CD4-positive, alpha-beta T cell treated with Interleukin-10 for 1 hour (primary cell): ENCODE results near the gene HBB.

Source experiments
- DNase-seq: peaks from one replicate; pipeline ENCODE4 v3.0.0-alpha.2; 2020

Gene HBB

DNA sequence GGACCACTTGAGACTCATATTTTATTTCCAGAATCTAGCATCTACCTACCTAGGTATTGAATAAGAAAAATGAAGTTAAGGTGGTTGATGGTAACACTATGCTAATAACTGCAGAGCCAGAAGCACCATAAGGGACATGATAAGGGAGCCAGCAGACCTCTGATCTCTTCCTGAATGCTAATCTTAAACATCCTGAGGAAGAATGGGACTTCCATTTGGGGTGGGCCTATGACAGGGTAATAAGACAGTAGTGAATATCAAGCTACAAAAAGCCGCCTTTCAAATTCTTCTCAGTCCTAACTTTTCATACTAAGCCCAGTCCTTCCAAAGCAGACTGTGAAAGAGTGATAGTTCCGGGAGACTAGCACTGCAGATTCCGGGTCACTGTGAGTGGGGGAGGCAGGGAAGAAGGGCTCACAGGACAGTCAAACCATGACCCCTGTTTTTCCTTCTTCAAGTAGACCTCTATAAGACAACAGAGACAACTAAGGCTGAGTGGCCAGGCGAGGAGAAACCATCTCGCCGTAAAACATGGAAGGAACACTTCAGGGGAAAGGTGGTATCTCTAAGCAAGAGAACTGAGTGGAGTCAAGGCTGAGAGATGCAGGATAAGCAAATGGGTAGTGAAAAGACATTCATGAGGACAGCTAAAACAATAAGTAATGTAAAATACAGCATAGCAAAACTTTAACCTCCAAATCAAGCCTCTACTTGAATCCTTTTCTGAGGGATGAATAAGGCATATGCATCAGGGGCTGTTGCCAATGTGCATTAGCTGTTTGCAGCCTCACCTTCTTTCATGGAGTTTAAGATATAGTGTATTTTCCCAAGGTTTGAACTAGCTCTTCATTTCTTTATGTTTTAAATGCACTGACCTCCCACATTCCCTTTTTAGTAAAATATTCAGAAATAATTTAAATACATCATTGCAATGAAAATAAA lies 2.1 kb downstream of the HBB start:
- no peak for DNase-seq

DNA sequence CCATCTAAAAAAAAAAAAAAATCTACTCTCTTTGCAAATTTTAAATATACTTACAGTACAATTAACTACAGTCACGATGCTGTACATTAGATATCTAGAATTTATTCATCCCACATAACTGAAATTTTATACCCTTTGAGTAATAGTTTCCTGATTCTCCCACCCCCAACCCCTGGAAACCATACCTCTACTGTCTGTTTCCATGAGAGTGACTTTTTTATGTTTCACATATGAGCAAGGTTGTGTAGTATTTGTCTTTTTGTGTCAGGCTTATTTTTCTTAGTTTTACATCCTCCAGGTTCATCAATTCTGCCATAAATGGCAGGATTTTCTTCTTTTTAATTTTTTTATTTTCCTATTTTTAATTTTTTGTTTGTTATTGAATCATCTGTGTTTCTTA lies 3.2 kb downstream of the HBB start:
- DNase-seq: no peak

DNA sequence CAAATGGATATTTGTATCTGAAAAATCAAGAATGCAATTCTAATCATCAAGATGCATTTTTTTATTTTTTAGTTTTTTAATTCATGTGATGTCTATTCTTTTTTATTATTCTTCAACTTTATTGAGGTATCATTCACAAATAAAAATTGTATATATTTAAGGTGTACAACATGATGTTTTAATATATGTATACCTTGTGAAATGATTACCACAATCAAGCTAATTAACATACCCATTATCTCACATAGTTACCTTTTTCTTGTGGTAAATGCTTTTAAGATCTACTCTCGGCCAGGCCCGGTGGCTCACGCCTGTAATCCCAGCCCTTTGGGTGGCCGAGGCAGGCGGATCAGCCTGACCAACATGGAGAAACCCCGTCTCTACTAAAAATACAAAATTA lies 3.7 kb downstream of the HBB start:
- DNase-seq: no peak

DNA sequence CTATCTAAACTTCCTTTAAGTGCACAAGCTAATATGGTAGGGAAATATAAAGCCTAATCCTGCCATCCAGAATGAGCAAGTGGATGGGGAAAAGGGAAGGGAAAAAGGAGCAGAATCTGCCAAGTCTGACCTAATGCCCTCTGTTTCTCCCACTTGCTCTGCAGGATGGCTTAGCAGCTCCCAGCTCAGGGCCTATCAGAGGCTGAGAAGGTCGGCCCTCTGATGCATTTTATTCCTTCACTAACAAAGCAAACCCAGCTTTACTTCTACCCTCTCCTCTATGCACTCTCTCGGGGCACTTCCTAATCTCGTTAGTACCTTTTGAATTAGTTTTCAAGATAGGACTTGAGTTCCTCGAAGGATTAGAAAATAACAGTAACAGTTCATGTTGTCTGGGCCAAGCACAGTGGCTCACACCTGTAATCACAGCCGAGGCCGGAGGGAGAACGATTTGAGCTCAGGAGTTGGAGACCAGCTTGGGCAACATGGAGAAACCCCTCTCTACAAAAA lies 16.4 kb downstream of the HBB start:
- no peak for DNase-seq

DNA sequence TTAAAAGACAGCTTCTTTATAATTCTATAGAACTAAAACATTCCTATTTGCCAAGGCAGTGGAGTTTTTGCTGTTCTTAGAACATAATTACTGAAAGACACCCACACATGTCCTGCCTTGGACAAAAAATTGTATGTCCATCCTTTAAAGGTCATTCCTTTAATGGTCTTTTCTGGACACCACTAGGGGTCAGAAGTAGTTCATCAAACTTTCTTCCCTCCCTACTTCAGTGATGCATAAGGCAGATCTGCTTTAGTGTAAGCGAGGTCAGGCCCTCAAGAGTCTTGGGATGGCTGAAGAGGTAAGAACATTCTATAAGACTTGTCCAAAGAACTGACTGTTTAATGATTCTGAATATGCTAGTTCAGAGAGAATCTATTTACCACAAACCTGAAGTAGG lies 22.1 kb downstream of the HBB start:
- DNase-seq: no peak

DNA sequence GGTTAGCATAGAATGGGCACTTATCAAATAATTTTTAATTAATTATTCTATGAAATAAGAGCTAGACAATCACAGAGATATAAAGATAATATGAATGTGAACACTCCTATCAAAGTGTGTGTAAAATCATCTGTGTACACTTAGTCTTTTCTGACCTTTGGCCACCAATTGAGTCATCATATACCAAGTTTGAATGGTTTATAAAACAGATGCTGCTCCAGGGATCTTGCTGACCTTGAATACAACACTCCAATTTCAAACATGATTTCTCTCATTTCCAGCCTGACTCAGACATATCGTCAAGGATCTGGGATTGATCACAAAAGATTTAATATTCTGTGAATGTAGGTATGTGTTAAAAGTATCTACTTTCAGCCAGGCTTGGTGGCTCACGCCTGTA lies 23.5 kb downstream of the HBB start:
- no peak for DNase-seq

DNA sequence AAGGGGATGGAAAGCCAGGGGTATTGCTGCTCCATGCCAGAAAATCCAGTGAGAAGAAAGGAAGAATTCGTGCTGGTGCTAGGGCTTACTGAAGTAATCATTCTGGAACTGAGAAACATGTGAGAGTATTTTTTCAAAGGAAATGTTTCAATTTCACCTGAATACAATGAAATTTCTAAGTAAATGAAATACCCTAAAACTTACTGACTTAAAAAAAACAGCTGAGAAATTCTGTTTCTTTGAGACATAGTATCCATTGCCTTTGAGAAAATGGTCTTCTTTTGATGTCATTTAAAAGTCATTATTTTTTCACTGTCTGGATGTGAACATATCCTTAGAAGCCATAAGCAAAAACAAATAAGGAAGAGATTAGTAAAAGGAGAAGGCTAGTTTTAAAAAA lies 26.3 kb downstream of the HBB start, which contains the start of gene OR51V1:
Gene OR51V1, minus strand, starts transcription at position 101 of the 400 bp plus-strand sequence. Its CDS starts 0 bp downstream, at position 101.
- no peak for DNase-seq

DNA sequence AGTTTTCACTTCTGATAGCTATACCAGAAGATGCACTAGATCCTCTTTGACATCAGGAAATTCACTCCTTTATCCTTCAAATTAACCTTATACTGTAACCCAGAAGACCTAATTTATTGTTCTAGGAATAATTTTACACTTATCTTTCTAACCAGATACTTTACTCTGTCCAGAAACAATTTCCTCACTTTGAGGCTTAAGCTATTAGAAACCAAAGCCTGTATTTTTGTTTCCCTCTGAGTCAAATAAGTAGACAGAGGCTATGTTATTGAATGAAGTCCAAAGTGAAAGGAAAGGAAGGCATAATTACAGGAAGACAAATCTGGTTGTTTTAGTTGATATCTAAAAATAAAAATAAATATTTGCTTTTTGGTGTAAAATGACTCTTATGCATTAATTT lies 28.6 kb downstream of the HBB start:
- DNase-seq: no peak

DNA sequence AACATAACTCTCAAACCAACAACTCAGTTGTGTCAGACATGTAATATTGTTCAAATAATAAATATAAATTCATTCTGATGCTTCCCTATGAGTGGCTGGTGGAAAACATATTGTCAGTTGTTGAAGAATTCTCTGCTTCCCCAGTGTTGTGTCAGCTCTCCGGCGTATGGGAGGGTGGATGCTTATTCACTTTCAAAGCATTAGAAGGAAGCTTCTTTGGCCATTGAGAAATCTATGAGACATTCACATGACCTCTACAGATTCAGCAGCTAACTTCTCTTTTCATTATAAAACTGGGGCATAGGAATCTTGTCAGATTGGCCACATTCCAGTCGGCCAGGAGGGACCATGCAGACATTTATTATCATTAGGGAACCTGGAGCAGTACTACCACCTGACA lies 29.3 kb downstream of the HBB start:
- no peak for DNase-seq

DNA sequence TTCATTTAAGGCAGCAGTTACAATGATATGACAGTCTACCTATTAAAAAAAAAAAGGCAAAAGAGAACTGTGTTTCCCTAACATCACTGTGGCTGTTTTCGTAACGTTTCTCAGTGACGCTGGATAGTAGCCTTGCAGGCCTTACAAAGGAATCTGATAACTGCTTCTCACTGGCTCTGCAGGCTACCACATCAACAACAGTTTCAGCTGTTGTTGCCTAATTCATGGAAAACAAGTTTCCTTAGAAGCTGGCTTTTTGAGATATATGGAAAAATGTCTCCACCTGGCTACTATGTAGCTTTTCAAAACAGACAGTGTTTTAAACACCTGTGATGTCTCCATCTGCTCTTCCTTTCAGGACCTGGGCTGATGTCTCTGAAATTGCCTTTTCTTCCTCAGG lies 30.1 kb downstream of the HBB start:
- DNase-seq: no peak

DNA sequence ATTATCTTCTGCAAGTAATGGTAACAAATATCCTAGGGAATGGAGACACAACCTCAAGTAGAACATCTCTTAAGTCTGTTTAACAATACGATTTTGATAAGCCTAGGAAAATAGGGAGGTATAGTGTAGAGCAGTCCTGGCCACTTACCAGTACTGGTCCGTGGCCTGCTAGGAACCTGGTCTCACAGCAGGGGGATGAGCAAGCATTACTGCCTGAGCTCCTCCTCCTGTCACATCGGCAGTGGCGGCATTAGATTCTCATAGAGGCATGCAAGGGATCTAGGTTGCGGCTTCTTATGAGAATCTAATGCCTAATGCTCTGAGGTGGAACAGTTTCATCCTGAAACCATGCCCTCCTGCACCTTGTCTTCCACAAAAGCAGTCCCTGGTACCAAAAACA lies 30.8 kb downstream of the HBB start:
- DNase-seq: no peak

DNA sequence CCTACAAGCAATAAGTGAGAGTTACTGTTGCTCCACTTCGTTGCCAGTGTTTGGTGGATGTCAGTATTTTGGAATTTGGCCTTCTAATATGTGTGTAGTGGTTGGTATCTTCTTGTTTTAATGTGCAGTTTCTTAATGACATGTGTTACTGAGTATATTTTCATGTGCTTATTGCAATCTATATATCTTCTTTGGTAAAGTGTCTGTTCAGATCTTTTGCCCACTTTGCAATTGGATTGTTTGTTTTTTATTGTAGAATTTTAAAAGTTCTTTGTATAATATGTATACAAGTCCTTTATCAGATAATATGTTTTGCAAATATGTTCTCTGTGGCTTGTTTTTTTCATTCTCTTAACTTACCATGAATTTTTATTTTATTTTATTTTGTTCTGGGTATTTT lies 34.1 kb downstream of the HBB start:
- DNase-seq: no peak

DNA sequence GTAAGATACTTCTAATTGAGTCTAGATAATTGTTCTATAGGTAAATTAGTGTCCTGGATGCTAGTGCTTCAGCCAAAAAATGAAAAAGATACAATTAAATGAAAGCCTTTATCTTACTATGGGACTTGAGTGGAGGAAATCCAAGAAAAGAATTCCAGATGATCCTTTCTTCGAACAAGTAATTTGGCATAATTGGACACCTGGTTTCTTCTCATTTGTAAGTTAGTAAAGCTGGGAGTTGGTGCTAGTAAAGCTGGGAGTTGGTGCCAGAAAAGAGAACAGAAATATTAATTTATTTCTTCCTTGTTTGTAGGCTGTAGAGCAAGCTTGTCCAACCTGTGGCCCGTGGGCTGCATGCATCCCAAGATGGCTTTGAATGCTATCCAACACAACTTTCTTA lies 38.7 kb downstream of the HBB start:
- DNase-seq: no peak

DNA sequence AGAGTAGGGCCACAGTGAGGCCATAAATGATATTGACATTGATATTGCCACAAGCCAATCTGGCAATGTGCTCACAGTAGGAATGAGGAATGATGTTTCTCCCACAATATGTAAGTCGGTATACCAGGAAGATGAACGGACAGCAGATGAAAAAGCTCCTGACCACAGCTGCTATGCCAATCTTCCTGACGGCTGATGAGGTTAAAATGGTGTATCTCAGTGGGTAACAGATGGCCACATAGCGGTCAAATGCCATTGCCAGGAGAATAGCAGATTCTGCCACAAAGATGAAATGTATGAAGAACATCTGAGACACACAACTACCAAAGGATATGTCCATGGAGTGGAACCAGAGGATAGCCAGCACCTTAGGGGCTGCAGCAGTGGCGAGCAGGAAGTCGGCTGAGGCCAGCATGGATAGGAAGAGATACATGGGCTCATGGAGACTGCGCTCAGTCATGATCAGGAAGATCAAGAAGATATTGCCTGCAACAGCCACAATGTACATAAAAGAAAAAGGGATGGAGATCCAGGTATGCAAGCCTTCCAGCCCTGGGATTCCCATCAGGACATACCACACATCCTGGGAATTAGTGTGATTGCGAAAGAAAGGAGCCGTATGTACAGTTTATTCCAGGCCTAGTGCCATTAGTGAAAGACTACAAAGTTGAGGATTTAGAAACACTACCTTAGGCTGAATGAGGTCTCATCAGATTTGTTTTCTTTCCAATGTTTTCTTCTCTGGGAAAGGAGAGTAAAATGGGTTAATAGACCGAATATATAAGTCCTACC lies 48.6 kb downstream of the HBB start:
- DNase-seq: no peak
